MV-4-11 (cell line): ENCODE measurements around the gene KIF24.
A peak's percentile ranks its signal among the peaks of the same experiment; 100 is the strongest.
"Not testable (repeated sequence)": the region's sequence is repeated elsewhere in the genome, so short reads cannot be mapped to it uniquely, and the experiment has no call there.

Experiments used
- DNase-seq: peaks from one replicate; lab custom pipeline; 2025; lab: John Stamatoyannopoulos, UW

Gene KIF24

DNA sequence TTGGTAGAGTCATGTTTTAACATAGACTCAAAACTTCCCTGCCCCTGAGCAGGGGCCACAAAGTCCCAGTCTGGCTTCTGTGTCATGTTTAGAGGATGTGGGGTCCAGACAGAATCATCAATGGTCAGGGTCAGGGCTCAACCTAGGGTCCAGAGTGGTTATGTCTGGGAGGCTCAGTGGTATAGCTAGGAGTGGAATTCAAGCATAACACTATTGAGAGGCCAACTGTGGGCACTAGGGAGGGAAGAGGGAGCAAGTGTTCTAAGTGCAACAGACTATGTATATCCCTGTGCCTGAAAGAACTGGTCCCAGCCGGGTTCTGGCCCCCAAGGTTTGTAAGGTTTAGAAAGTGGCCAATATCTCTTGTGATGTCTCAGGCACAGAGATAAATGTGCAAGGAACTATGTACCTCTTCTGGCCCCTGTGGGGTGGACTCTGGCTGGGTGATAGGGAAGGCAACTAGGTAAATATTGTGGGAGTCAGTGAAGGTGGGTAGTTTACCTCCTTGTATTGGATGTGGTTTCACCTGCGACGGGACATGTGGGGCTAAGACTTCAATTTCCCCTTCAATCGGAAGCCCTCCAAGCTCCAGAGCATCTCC is 33.6 kb upstream of the KIF24 start:
- no peak for DNase-seq

DNA sequence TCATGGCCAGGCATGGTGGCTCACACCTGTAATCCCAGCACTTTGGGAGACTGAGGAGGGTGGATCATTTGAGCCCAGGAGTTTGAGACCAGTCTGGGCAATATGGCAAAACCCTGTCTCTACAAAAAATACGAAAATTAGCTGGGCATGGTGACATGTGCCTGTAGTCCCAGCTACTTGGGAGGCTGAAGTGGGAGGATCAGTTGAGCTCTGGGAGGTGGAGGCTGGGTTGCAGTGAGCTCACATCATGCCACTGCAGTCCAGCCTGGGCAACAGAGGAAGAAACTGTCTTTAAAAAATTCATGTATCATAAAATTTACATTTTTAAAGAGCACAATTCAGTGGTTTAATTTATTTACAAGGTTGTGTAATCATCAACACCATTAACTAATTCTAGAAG is 23.9 kb upstream of the KIF24 start:
- not testable (repeated sequence) for DNase-seq

DNA sequence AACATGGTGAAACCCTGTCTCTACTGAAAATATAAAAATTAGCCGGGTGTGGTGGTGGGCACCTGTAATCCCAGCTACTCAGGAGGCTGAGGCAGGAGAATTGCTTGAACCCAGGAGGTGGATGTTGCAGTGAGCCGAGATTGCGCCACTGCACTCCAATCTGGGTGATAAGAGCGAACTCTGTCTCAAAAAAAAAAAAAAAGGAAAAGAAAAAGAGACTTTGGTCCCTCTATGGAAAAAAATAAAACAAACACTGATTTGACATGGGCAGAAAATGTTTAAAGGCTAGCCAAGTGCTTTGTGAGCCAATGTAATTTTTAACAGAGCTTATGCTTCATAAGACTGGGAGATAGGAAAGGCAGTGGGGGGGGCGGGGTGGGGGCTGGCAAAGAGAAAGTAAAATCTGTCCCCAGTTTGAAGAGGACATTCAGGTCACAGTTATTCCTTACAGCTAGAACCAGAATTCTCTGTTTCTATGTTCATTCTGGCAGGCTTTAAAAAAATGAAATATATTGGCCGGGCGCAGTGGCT is 23.1 kb upstream of the KIF24 start:
- DNase-seq, result not testable (repeated sequence)

DNA sequence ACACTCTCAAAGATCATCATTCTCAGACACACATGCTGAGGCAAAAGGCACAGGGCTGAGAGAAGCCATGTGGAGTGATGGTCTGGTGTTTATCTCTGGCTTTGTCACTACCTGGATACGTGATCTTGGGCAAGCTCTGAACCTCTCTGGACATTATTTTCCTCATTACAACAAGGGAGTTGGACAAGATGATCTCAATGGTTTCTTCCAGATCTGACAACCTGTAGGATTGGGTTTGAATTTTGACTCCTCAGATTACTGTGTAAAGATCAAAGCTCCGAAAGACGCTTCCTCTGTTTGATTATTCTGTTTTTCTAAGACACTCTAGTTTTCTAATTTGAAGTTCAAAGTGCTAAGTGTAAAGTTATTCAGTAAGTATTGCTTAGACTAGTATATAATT is 20.3 kb upstream of the KIF24 start:
- DNase-seq, result no peak

DNA sequence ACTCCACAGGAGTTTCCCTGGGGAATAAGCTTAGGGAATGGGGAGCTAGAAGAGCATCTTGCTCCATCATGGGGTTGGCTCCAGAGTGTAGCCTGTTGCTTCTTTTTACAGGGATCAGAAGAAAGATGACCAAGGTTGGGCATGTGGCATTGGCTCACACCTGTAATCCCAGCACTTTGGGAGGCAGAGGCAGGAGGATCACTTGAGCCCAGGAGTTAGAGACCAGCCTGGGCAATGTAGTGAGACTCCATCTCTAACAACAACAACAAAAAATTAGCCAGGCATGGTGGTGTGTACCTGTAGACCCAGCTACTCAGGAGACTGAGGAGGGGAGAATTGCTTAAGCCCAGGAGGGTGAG is 18.7 kb upstream of the KIF24 start:
- DNase-seq, result no peak

DNA sequence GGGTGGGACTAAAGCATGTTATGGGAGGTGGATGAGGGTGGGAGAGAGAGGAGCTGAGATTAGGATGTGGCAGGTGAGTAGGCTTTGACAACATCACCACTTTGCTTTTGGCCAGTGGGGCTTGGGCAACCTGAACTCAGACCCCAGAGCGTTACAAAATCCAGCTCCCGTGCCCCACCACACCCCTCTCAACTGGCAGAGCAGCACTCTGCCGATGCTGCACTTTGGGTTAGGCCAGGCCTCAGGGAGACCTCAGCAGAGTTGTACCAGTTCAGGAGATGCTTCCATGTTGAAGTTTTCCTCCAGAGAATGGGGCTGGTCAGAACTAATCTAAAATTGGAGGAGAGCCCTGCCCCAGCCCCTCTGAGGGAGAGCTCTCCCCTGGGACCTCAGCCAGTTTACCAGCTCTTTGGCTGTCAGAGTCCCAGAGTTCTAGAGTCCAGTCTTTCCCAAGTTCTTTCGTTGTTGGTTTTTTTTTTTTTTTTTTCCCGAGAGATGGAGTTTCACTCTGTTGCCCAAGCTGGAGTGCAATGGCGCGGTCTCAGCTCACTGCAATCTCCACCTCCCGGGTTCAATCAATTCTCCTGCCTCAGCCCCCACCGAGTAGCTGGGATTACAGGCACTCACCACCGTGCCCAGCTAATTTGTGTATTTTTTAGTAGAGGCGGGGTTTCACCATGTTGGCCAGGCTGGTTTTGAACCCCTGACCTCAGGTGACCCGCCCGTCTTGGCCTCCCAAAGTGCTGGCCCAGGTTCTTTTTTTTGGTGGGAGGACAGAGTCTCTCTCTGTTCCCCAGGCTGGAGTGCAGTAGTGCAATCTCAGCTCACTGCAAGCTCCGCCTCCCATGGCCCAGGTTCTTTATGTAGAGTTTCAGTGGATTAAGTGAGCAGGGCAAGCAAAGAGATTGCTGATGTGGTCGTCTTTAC is 18.1 kb upstream of the KIF24 start:
- no peak for DNase-seq

DNA sequence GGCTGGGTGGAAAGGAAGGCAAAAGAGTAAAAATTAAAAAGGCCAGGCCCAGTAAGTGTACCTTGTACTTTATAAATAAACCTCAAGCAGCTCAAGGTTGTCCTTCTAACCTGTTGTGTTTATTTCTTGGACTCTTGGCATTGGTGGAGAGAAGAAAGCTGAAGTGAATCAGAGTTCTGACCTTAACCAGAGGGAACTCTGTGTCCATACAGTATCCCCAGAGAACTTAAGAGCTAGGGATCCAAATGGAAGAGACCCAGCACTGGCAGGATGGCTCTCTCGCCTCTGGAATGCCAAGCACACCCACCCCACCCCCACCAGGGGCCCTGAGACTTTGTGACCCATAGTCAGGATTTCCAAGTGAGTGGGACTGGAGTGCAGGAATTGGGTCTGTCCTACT is 14.5 kb upstream of the KIF24 start:
- no peak for DNase-seq

DNA sequence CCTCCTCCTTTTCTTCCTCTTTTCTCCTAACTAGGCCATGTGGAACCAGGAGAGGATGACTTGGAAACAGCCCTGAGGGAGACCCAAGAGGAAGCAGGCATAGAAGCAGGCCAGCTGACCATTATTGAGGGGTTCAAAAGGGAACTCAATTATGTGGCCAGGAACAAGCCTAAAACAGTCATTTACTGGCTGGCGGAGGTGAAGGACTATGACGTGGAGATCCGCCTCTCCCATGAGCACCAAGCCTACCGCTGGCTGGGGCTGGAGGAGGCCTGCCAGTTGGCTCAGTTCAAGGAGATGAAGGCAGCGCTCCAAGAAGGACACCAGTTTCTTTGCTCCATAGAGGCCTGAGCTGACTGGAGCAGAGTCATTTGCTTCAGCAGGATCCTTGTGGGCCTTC is 14.0 kb upstream of the KIF24 start:
- no peak for DNase-seq

DNA sequence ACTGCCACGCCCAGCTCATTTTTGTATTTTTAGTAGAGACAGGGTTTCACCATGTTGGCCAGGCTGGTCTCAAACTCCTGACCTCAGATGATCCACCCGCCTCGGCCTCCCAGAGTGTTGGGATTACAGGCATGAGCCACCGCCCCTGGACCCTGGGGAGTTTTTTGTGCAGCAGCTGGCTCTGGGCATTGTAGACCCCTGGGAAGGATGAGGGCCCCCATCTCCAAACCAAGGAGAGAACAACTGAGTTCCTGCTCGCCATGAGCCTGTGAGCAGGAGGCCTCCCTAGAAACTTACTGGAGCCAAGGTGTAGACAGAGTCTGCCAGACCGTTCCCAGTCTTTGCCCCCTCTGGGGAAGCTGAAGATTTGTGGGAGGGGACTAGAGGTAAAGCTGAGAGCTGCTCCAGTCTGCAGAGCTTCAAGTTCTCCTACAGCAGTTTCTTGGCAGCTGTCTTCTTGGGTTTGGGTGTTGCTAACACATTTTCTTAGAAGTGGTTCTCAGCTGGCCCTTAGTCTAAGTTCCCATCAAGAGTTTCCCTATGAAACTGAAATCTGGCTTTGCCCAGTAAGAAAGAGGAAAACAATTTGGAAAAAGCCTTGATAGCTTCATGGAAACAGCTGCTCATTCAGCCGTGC is 12.7 kb upstream of the KIF24 start:
- DNase-seq, result no peak

DNA sequence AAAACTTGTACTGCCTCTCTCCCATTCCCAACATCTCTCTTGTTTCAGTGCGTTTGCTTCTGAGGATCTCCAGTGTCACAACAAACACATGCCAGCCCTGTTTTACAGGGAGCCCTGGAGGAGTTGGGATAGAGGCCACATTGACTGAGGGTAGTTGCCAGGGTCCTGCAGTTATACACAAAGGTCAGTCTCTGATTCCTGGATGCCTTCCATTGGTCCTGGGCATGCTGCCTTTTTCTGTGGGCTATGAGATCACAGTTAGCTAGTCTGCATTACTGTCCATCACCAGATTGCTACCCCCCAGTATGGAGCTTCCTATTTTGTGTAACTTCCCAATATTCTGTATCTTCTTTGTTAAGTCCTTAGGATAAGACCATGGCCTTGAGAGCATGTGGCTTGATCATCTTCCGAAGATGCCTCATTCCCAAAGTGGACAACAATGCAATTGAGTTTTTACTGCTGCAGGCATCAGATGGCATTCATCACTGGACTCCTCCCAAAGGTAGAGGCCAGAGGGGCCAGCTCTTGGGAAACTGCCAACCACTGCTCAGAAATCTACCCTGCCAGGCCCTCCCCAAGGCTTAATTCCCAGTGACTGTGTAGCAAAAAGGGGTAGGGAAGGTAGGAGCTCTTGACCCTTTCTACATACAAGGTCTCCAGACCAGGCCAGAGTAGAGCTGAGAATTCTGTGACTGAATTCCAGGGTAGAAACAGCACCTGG is 9.8 kb upstream of the KIF24 start:
- no peak for DNase-seq

DNA sequence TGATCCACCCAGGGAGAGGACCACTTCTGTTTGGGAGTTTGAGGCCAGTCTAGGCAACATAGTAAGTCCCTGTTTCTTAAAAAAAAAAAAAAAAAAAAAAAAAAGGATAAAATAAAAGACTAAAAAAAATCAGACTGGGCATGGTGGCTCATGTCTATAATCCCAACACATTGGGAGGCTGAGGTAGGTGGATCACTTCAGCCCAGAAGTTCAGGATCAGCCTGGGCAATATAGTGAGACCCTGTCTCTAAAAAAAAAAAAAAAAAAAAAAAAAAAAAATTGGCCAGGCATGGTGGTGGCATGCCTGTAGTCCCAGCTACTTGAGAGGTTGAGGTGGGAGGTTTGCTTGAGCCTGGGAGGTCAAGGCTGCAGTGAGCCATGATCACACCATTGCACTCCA is 9.0 kb upstream of the KIF24 start:
- not testable (repeated sequence) for DNase-seq

DNA sequence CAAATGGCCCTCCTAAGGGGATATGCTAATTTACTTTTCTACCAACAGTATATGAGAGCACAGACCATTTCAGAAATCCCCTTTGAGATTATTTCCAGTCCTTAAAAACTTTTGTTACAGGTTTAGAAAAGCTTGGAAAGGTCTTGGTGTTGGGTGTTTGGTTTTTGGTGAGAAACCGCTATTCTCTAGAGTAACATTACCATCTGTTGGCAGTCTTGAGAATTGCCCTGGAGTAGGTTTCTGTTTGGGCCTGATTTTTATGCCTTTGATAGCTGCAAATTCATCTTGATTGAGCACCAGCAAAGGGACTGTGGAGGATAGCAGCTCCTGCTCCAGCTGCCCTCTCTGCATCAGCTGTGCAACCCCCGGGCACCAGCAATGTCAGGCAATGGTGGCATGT is 8.3 kb upstream of the KIF24 start:
- no peak for DNase-seq

DNA sequence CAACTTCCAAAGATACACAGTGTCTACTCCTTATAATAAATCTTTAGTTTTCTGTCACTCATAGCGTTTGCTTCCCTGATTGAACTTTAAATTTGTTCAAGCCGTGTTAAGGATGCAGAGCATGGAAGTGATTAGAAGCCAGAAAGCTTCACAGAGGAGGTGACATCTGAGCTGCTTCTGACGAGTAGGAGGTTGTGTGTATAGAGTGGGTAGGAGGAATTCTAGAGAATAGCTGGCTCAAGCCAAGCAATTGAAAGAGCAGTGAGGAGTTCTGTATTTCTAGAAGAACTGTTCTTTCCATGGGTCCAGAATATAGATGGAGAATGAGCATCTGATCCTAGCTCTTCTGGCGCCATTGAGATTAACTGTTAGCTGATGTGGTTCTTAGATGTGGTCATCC is 6.3 kb upstream of the KIF24 start:
- DNase-seq, result no peak

DNA sequence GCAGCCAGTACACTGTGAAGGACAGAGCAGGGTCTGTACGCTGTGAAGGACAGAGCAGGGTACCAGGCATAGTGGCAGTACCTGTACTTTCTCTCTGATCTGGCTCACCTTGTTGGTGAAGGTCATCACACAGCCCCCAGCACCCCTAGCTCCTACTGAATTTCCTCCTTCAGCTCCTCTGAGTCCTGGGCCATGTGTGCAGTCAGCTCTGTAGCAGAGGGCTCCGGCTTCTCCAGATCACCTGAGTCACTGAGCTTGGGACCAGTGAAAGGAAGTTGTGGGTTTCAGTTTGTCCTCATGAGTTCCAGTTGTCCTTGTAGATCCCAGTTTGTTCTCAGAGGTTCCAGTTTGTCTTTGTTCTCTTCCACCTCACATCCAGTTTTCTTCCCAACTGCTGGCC is 5.8 kb upstream of the KIF24 start:
- no peak for DNase-seq

DNA sequence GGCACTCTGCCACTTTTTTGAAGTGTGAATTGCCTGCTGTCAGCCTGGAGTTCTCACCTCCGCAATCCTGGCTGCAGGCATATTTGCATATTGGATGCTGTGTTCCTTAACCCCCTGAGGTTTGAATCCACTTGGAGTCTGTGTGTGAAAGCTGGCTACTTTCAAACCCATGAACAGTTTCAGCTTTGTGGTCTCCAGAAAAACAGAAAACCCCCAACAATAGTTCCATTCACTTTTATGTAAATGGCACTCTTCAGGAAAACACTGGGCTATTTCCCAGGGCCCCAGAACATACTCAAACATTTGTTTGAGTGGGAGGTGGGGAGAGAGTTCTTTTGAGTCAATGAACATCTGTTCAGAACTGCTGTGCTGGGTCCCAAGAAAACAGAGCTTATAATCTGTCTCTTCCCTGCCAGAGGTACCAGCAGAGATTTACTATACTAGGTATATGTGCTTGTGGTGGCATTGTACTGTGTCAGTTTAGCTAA is 5.3 kb upstream of the KIF24 start:
- DNase-seq, result no peak

DNA sequence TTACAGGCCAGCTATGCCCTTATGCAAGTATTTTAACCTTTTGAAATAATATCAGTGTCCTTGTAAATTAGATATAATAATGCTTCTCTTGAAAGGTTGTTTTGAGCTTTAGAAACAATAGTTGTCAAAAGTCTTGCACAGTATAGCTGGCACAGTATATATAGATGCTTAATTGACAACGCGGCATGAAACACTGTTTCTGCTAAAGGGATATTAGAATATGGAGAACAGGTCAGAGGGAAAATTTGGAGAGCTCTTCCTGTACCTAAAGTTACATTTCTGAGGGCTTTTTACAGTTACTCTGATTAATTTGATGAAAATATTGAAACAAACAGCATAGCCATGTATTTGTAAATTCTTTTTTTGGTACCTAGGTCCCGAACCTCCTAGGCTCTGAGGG is 4.8 kb upstream of the KIF24 start:
- no peak for DNase-seq

DNA sequence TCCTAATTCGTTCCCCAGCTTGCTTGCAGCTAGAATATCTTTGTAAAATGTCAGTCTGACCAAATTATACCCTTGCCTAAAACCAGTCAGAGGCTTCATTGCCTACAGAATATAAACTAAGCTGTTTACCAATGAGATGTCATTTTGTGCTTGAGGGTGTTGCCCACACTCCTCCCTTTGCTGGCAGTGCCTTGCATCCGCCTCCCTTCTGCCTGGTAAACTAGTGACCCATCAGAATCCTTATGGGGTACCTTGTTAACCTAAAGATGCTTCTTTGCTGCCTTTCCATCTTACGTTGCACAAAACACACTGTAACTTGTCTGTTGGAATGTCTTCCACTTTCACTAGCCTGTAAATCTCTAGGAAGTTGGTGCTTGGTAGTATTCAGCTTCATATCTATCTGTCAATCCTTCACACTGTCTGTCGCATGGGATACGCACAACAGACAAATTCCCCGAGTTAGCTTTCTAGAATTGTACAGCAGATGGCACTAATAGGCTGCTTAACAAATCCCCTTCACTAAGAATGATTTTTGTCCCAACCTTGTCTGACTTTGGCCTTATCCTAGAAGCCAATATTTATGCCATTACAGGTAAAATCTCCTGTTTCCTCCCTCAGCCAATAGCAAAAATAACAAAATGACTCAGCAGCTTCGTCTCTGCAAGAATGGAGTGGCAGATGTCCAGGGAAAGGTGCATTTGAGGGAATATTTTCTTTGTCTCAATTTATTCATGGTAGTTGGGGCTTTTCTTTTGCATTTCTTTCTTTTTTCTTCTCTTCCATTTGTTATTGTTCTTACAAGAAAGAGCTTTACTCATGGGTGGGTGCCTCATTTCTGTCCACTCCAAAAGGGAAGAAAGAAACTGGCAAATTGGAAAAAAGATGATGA is 3.3 kb upstream of the KIF24 start:
- peak; percentile 27 for DNase-seq

DNA sequence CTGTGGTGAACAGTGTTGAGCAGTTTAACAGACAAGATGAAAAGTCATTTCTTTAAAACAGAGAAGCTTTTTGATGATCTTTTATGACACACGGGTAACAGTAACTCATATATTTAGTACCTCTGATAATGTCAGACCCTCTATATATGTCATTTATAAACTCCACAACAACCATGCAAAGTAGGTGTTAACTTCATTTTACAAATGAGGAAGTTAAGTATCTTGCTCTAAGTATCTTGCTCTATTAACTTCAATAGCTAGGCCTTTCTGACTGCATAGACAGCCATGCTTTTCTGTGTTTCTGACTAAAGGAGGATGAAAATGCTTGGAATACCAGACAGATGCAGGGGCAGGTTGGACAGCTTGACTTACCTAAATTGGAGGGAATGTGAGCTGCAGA is 2.1 kb upstream of the KIF24 start:
- DNase-seq, result no peak

DNA sequence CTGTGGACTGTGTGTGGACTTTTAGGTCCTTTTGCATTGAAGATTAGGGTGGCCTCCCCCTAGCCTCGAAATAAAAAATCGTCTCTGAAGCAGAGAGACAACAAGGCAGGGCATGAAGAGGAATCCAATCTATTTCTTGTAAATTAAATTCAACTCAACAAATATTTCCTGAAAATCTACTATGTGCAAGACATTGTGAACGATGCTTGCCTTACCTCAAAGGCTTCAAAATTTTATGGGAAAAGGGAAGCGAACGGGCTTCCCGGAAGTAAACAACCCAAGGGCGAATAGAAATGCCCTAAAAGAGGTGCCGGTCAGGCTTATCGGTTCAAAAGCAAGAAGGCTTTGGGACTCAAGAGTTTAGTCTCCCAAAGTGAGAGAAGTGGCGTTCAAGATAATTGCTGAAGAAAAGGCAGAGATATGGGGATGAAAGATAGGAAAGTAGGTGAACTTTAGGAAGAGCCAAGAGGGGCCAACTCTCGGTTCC is 525 bp downstream of the KIF24 start:
- no peak for DNase-seq

DNA sequence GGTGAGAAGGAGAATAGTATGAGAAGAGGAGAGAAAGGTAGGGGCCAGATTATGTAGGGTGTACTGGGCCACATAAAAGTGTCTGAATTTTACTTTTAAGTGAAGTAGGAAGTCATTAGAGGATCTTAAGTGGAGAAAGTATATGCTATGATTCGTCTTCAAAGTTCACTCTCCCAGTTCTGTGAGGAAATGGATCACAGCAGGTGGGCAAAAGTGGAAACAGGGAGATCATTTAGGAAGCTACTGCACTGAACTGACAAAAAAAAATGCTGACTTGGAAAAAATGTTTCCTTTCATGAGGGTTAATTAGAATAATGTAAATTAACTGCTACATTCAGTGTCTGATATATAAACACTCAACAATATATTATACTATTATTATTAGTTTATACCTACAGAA is 2.4 kb downstream of the KIF24 start:
- DNase-seq, result no peak
